Upper lobe of left lung (tissue), 4 donors: ENCODE data around the gene RACGAP1.

Experiments
- EP300 ChIP-seq, 4 donors: sonication (generic); formaldehyde crosslinking; IDR thresholded peaks; one replicate each; pipeline ENCODE4 v1.5.1; 2017; ENCODE audit warnings: antibody characterized with exemption in 4 of 4, control low read depth in 2 of 4
- POLR2A ChIP-seq, 4 donors: fragments of 450-650 bp; IDR thresholded peaks; one replicate each; pipeline ENCODE4 v1.5.1; 2016 to 2017; ENCODE audit warnings: antibody characterized with exemption in 4 of 4, mild to moderate bottlenecking in 2 of 4
- POLR2AphosphoS5 ChIP-seq, 2 donors: sonication (generic); formaldehyde crosslinking; IDR thresholded peaks; one replicate each; pipeline ENCODE4 v1.5.1; 2017; ENCODE audit warnings: antibody characterized with exemption in 2 of 2
- TF ChIP-seq, protein P1 (sequence below), 6 experiments: fragments of 450-650 bp in 4 of 6; fragments of 200-600 bp in 2 of 6; sonication (generic) in 2 of 6; IDR thresholded peaks; one replicate each; pipeline ENCODE4 v1.5.1; 2016 to 2019; ENCODE audit warnings: antibody characterized with exemption in 6 of 6

DNA sequence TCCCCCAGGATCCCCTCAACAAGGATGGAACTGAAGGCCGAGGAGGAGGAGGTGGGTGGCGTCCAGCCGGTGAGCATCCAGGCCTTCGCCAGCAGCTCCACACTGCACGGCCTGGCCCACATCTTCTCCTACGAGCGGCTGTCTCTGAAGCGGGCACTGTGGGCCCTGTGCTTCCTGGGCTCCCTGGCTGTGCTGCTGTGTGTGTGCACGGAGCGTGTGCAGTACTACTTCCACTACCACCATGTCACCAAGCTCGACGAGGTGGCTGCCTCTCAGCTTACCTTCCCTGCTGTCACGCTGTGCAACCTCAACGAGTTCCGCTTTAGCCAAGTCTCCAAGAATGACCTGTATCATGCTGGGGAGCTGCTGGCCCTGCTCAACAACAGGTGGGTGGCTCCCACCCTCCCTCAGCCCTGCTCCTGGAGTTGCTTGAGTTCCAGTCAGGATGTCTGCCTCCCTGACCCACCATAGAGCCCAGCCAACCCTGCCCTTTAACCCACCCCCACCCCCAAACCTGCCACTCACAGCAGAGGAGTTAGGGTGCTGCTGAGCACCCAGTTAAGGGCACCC lies 33.5 kb upstream of the RACGAP1 start:
- TF ChIP-seq, protein P1, sequence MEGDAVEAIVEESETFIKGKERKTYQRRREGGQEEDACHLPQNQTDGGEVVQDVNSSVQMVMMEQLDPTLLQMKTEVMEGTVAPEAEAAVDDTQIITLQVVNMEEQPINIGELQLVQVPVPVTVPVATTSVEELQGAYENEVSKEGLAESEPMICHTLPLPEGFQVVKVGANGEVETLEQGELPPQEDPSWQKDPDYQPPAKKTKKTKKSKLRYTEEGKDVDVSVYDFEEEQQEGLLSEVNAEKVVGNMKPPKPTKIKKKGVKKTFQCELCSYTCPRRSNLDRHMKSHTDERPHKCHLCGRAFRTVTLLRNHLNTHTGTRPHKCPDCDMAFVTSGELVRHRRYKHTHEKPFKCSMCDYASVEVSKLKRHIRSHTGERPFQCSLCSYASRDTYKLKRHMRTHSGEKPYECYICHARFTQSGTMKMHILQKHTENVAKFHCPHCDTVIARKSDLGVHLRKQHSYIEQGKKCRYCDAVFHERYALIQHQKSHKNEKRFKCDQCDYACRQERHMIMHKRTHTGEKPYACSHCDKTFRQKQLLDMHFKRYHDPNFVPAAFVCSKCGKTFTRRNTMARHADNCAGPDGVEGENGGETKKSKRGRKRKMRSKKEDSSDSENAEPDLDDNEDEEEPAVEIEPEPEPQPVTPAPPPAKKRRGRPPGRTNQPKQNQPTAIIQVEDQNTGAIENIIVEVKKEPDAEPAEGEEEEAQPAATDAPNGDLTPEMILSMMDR (IDR thresholded peaks at IDR 0.05) = no peak
- TF ChIP-seq POLR2A (IDR thresholded peaks at IDR 0.05) (no peak), POLR2AphosphoS5 (IDR thresholded peaks at IDR 0.05) (no peak), EP300 (IDR thresholded peaks at IDR 0.05) (no peak)
